ENCODE measurements around the gene NPAS3.

Gene NPAS3

GRCh38 chr14:33773205-33774030 is 834.7 kb downstream of the NPAS3 start:
- H3K9me3 ChIP-seq (ENCODE audit: insufficient read depth, low read length), result no peaks in the 10 kb centered on the region
- no peaks in the 10 kb centered on the region for H3K27me3 ChIP-seq (ENCODE audit: low read depth, low read length)
- H3K27ac ChIP-seq (ENCODE audit: low read length), result no peak overlapping the region
- H3K4me2 ChIP-seq (ENCODE audit: low read length), result no peak overlapping the region
- H3K9ac ChIP-seq (ENCODE audit: low read length), result no peak overlapping the region
- TF ChIP-seq CTCF (IDR thresholded peaks at IDR 0.05; ENCODE audit: low read depth, low read length) (no peak), EZH2phosphoT487 (IDR thresholded peaks at IDR 0.05; ENCODE audit: low read depth) (no peak)
- H4K20me1 ChIP-seq (ENCODE audit: insufficient read depth, low read length), result no peaks in the 10 kb centered on the region
- H3K4me1 ChIP-seq (ENCODE audit: low read length), result no peaks in the 10 kb centered on the region
- H2AFZ ChIP-seq (ENCODE audit: low read depth, low read length), result no peak overlapping the region
- no peaks in the 10 kb centered on the region for H3K36me3 ChIP-seq (replicated peaks; ENCODE audit: low read depth, low read length)
- H3K4me3 ChIP-seq (ENCODE audit: low read length), result no peak overlapping the region
- H3K79me2 ChIP-seq (ENCODE audit: low read length), result no peaks in the 10 kb centered on the region

- no peak overlapping the region for H3K4me3 ChIP-seq (ENCODE audit: low read length)
- H2AFZ ChIP-seq (ENCODE audit: low read depth, low read length), result no peak overlapping the region
- no peak overlapping the region for H3K4me2 ChIP-seq (ENCODE audit: low read length)
- no peak overlapping the region for H3K9ac ChIP-seq (ENCODE audit: low read length)
- H3K4me1 ChIP-seq (ENCODE audit: low read length), result no peaks in the 10 kb centered on the region
- H3K9me3 ChIP-seq (ENCODE audit: insufficient read depth, low read length), result no peaks in the 10 kb centered on the region
- no peaks in the 10 kb centered on the region for H4K20me1 ChIP-seq (ENCODE audit: insufficient read depth, low read length)
- H3K27ac ChIP-seq (ENCODE audit: low read length), result no peak overlapping the region
- no peaks in the 10 kb centered on the region for H3K27me3 ChIP-seq (ENCODE audit: low read depth, low read length)
- TF ChIP-seq EZH2phosphoT487 (IDR thresholded peaks at IDR 0.05; ENCODE audit: low read depth) (no peak), CTCF (IDR thresholded peaks at IDR 0.05; ENCODE audit: low read depth, low read length) (no peak)
- no peaks in the 10 kb centered on the region for H3K79me2 ChIP-seq (ENCODE audit: low read length)
- H3K36me3 ChIP-seq (replicated peaks; ENCODE audit: low read depth, low read length), result no peaks in the 10 kb centered on the region
Measured at GRCh38 chr14:33774161-33774560, 835.5 kb downstream of the NPAS3 start.

- no peak for TF ChIP-seq CTCF (IDR thresholded peaks at IDR 0.05; ENCODE audit: low read depth, low read length)
- no peak for TF ChIP-seq EZH2phosphoT487 (IDR thresholded peaks at IDR 0.05; ENCODE audit: low read depth)
- Histone ChIP-seq H3K4me2 (ENCODE audit: low read length) (no peak overlapping the region), H3K4me1 (ENCODE audit: low read length) (no peaks in the 10 kb centered on the region), H3K79me2 (ENCODE audit: low read length) (no peaks in the 10 kb centered on the region), H3K36me3 (replicated peaks; ENCODE audit: low read depth, low read length) (no peaks in the 10 kb centered on the region), H4K20me1 (ENCODE audit: insufficient read depth, low read length) (no peaks in the 10 kb centered on the region), H3K4me3 (ENCODE audit: low read length) (no peak overlapping the region), H3K27ac (ENCODE audit: low read length) (no peak overlapping the region), H3K9ac (ENCODE audit: low read length) (no peak overlapping the region), H3K27me3 (ENCODE audit: low read depth, low read length) (no peaks in the 10 kb centered on the region), H2AFZ (ENCODE audit: low read depth, low read length) (no peak overlapping the region), H3K9me3 (ENCODE audit: insufficient read depth, low read length) (no peaks in the 10 kb centered on the region)
Measured at GRCh38 chr14:33774723-33775470, 836.2 kb downstream of the NPAS3 start.

- H3K36me3 ChIP-seq (replicated peaks; ENCODE audit: low read depth, low read length), result no peaks in the 10 kb centered on the region
- no peaks in the 10 kb centered on the region for H3K79me2 ChIP-seq (ENCODE audit: low read length)
- no peak overlapping the region for H3K4me3 ChIP-seq (ENCODE audit: low read length)
- TF ChIP-seq EZH2phosphoT487 (IDR thresholded peaks at IDR 0.05; ENCODE audit: low read depth) (no peak), CTCF (IDR thresholded peaks at IDR 0.05; ENCODE audit: low read depth, low read length) (no peak)
- no peak overlapping the region for H3K27ac ChIP-seq (ENCODE audit: low read length)
- no peak overlapping the region for H3K4me2 ChIP-seq (ENCODE audit: low read length)
- H3K4me1 ChIP-seq (ENCODE audit: low read length), result no peaks in the 10 kb centered on the region
- no peak overlapping the region for H2AFZ ChIP-seq (ENCODE audit: low read depth, low read length)
- H3K9me3 ChIP-seq (ENCODE audit: insufficient read depth, low read length), result no peaks in the 10 kb centered on the region
- H3K9ac ChIP-seq (ENCODE audit: low read length), result no peak overlapping the region
- no peaks in the 10 kb centered on the region for H3K27me3 ChIP-seq (ENCODE audit: low read depth, low read length)
- H4K20me1 ChIP-seq (ENCODE audit: insufficient read depth, low read length), result no peaks in the 10 kb centered on the region
Measured at GRCh38 chr14:33776871-33777270, 838.2 kb downstream of the NPAS3 start.

Data from OCI-LY3 (cell line).